Liver (tissue), 3 donors: ENCODE data around the gene LEKR1.

ENCODE experiments used
- ATF3 ChIP-seq: IDR thresholded peaks from 2 replicates; pipeline ENCODE4 v1.6.1; 2016; ENCODE audit warnings: antibody characterized with exemption
- EGR1 ChIP-seq, 2 donors: IDR thresholded peaks; 2 replicates each; pipeline ENCODE4 v1.6.1; 2016 to 2018; ENCODE audit warnings: antibody characterized with exemption in 2 of 2, low read depth in 2 of 2
- FOXA1 ChIP-seq: IDR thresholded peaks from 2 replicates; pipeline ENCODE4 v1.6.1; 2016; ENCODE audit warnings: antibody characterized with exemption
- GABPA ChIP-seq, 2 donors: IDR thresholded peaks in 1 of 2; conservative IDR thresholded peaks in 1 of 2; 2 replicates each; pipeline ENCODE4 v1.6.1; 2016; ENCODE audit warnings: antibody characterized with exemption in 2 of 2, mild to moderate bottlenecking in 1 of 2, moderate library complexity in 1 of 2
- RAD21 ChIP-seq, 2 donors: IDR thresholded peaks; 2 replicates each; pipeline ENCODE4 v1.6.1; 2016; ENCODE audit warnings: antibody characterized with exemption in 2 of 2, mild to moderate bottlenecking in 2 of 2
- REST ChIP-seq: IDR thresholded peaks from 2 replicates; pipeline ENCODE4 v1.6.1; 2016; ENCODE audit warnings: antibody characterized with exemption, mild to moderate bottlenecking
- RXRA ChIP-seq, 2 donors: IDR thresholded peaks; 2 replicates each; pipeline ENCODE4 v1.6.1; 2017 to 2018; ENCODE audit warnings: antibody characterized with exemption in 2 of 2, mild to moderate bottlenecking in 1 of 2
- SP1 ChIP-seq: IDR thresholded peaks from 2 replicates; pipeline ENCODE4 v1.6.1; 2018; ENCODE audit warnings: antibody characterized with exemption, mild to moderate bottlenecking
- TAF1 ChIP-seq: conservative IDR thresholded peaks from 2 replicates; pipeline ENCODE4 v1.6.1; 2016; ENCODE audit warnings: antibody characterized with exemption, mild to moderate bottlenecking
- YY1 ChIP-seq: IDR thresholded peaks from 2 replicates; pipeline ENCODE4 v1.6.1; 2016; ENCODE audit warnings: antibody characterized with exemption, mild to moderate bottlenecking
- TF ChIP-seq, protein P1 (sequence below): fragments of 150-350 bp; IDR thresholded peaks from 2 replicates; pipeline ENCODE4 v1.5.1; 2017; ENCODE audit warnings: improper control_type of control experiment, low read depth, low read length; ENCODE audit not compliant: missing input control
- TF ChIP-seq, protein P2 (sequence below): IDR thresholded peaks from 2 replicates; pipeline ENCODE4 v1.6.1; 2016; ENCODE audit warnings: antibody characterized with exemption
- TF ChIP-seq, protein P3 (sequence below): IDR thresholded peaks from 2 replicates; pipeline ENCODE4 v1.6.1; 2016; ENCODE audit warnings: antibody characterized with exemption
- donor health status: healthy.
- donor health status: healthy.

DNA sequence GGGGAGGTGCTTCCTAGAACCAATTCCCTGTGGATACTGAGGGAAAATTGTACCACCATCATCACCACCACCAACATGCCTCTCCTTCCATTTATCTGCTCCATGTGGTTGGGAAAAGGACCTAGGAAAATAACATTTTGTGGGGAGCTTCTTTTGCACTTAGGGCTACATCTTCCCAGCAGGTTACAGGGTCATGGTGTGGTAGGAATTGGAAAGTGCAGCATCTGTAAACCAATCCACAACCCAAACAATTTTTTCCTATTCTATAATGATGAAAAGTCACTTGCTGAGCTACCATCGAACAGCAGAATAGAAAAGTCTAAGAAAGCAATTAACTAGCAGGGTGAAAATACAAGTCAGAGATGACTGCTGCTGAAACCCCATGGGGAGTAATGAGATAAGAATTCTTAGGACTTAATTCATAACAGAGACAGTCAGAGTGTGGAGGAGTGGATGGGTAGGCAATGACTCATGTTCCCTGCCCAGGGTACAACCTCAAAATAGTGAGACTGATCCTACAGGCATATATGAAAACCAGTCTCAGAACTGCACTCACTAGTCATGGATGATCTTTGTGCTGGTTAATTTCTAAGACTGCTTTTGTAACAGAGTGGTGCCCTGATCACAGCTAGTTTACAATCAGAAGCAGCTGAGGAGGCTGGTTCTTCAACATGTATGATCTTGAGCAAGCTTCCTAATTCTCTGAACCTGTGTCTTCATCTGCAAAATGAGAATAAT lies 38.1 kb upstream of the LEKR1 start:
- TF ChIP-seq, protein P1, sequence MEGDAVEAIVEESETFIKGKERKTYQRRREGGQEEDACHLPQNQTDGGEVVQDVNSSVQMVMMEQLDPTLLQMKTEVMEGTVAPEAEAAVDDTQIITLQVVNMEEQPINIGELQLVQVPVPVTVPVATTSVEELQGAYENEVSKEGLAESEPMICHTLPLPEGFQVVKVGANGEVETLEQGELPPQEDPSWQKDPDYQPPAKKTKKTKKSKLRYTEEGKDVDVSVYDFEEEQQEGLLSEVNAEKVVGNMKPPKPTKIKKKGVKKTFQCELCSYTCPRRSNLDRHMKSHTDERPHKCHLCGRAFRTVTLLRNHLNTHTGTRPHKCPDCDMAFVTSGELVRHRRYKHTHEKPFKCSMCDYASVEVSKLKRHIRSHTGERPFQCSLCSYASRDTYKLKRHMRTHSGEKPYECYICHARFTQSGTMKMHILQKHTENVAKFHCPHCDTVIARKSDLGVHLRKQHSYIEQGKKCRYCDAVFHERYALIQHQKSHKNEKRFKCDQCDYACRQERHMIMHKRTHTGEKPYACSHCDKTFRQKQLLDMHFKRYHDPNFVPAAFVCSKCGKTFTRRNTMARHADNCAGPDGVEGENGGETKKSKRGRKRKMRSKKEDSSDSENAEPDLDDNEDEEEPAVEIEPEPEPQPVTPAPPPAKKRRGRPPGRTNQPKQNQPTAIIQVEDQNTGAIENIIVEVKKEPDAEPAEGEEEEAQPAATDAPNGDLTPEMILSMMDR: no peak
- no peak for TF ChIP-seq YY1
- no peak for TF ChIP-seq REST
- TF ChIP-seq, protein P2, sequence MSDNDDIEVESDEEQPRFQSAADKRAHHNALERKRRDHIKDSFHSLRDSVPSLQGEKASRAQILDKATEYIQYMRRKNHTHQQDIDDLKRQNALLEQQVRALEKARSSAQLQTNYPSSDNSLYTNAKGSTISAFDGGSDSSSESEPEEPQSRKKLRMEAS: no peak
- TF ChIP-seq, protein P3, sequence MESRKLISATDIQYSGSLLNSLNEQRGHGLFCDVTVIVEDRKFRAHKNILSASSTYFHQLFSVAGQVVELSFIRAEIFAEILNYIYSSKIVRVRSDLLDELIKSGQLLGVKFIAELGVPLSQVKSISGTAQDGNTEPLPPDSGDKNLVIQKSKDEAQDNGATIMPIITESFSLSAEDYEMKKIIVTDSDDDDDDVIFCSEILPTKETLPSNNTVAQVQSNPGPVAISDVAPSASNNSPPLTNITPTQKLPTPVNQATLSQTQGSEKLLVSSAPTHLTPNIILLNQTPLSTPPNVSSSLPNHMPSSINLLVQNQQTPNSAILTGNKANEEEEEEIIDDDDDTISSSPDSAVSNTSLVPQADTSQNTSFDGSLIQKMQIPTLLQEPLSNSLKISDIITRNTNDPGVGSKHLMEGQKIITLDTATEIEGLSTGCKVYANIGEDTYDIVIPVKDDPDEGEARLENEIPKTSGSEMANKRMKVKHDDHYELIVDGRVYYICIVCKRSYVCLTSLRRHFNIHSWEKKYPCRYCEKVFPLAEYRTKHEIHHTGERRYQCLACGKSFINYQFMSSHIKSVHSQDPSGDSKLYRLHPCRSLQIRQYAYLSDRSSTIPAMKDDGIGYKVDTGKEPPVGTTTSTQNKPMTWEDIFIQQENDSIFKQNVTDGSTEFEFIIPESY: no peak
- no peak for TF ChIP-seq GABPA (IDR thresholded peaks at IDR 0.05 in 1 of 2, conservative IDR thresholded peaks at IDR 0.05 in 1 of 2)
- no peak for TF ChIP-seq ATF3
- no peak for TF ChIP-seq RAD21 (IDR thresholded peaks at IDR 0.05)
- TF ChIP-seq EGR1 (IDR thresholded peaks at IDR 0.05; ENCODE audit: low read depth in 2 of 2): no peak
- TF ChIP-seq SP1: no peak
- TF ChIP-seq TAF1: no peak
- TF ChIP-seq FOXA1: no peak
- no peak for TF ChIP-seq RXRA (IDR thresholded peaks at IDR 0.05)
